Osteoblast (primary cell): ENCODE measurements around the gene TMEM271. TPM values are rescaled to one million over a fixed set of nuclear protein-coding genes. Genes with fewer than 3 reads are reported as not detected.

Experiments used
- DNase-seq: peaks from one replicate; pipeline ENCODE4 v3.0.0; 2011; ENCODE audit warnings: low spot score, mixed read lengths; ENCODE audit not compliant: insufficient read length; ENCODE audit errors: missing footprints
- H2AFZ ChIP-seq: 2 replicates; pipeline ENCODE4 v1.6.0; 2011; ENCODE audit warnings: mild to moderate bottlenecking, low read length
- H3K27ac ChIP-seq: 2 replicates; pipeline ENCODE4 v1.5.1; 2011; ENCODE audit warnings: mild to moderate bottlenecking, low read depth, low read length, moderate library complexity
- H3K27me3 ChIP-seq: 2 replicates; pipeline ENCODE4 v1.6.0; 2012; ENCODE audit warnings: mild to moderate bottlenecking, control low read depth, inconsistent platforms, low read length, moderate library complexity; ENCODE audit not compliant: insufficient read depth
- H3K36me3 ChIP-seq: 2 replicates; pipeline ENCODE4 v1.5.1; 2011; ENCODE audit warnings: mild to moderate bottlenecking, low read length, control low read depth, moderate library complexity; ENCODE audit not compliant: insufficient read depth
- H3K4me1 ChIP-seq: 2 replicates; pipeline ENCODE4 v1.5.1; 2011; ENCODE audit warnings: mild to moderate bottlenecking, low read length, control low read depth, moderate library complexity; ENCODE audit not compliant: insufficient read depth
- H3K4me2 ChIP-seq: 2 replicates; pipeline ENCODE4 v1.6.0; 2011; ENCODE audit warnings: mild to moderate bottlenecking, low read length; ENCODE audit not compliant: insufficient read depth
- H3K4me3 ChIP-seq: fragments of 200-600 bp; sonication (generic); 3 replicates; pipeline ENCODE4 v1.5.1; 2012; ENCODE audit warnings: mild to moderate bottlenecking, low read length, inconsistent platforms; ENCODE audit not compliant: insufficient read depth
- H3K79me2 ChIP-seq: 2 replicates; pipeline ENCODE4 v1.6.0; 2012; ENCODE audit warnings: mild to moderate bottlenecking, low read length, control low read depth, inconsistent platforms; ENCODE audit not compliant: insufficient read depth
- H3K9me3 ChIP-seq: 2 replicates; pipeline ENCODE4 v1.5.1; 2011; ENCODE audit warnings: low read depth, low read length, control low read depth
- H4K20me1 ChIP-seq: 2 replicates; pipeline ENCODE4 v1.6.0; 2012; ENCODE audit warnings: mild to moderate bottlenecking, low read length, control low read depth; ENCODE audit not compliant: insufficient read depth
- CTCF ChIP-seq: IDR thresholded peaks from 2 replicates; pipeline ENCODE4 v1.5.1; 2011; ENCODE audit warnings: mild to moderate bottlenecking, low read depth, low read length, moderate library complexity; ENCODE audit errors: extremely low read depth
- total RNA-seq: library from RNA; depleted of rRNA; stranded (reverse); fragments of >200 nt; gene quantifications from 2 replicates; pipeline ENCODE4 v1.2.3, GENCODE V29; 2012

Gene TMEM271
- total RNA-seq, 1 donor: not detected

GRCh38 chr4:608236-608635 is 32.1 kb upstream of the TMEM271 start:
- DNase-seq: no peak
- Histone ChIP-seq H3K9me3 (no peaks in the 10 kb centered on the region), H4K20me1 (no peaks in the 10 kb centered on the region), H3K27me3 (peaks cover 3% of the 10 kb centered on the region), H3K79me2 (no peaks in the 10 kb centered on the region), H3K4me1 (no peaks in the 10 kb centered on the region), H3K4me3 (no peak overlapping the region), H2AFZ (no peak overlapping the region), H3K27ac (no peak overlapping the region), H3K4me2 (no peak overlapping the region), H3K36me3 (no peaks in the 10 kb centered on the region)
- no peak for TF ChIP-seq CTCF

GRCh38 chr4:605702-606425 is 29.8 kb upstream of the TMEM271 start:
- no peaks in the 10 kb centered on the region for H3K4me1 ChIP-seq
- no peak overlapping the region for H3K27ac ChIP-seq
- no peaks in the 10 kb centered on the region for H4K20me1 ChIP-seq
- H2AFZ ChIP-seq: no peak overlapping the region
- H3K36me3 ChIP-seq: no peaks in the 10 kb centered on the region
- no peak overlapping the region for H3K4me2 ChIP-seq
- no peak for DNase-seq
- no peak for TF ChIP-seq CTCF
- H3K27me3 ChIP-seq: peaks cover 3% of the 10 kb centered on the region
- no peak overlapping the region for H3K4me3 ChIP-seq
- no peaks in the 10 kb centered on the region for H3K9me3 ChIP-seq
- H3K79me2 ChIP-seq: no peaks in the 10 kb centered on the region

- no peak overlapping the region for H2AFZ ChIP-seq
- no peak overlapping the region for H3K4me2 ChIP-seq
- no peaks in the 10 kb centered on the region for H3K9me3 ChIP-seq
- no peaks in the 10 kb centered on the region for H3K36me3 ChIP-seq
- peaks cover 3% of the 10 kb centered on the region for H3K27me3 ChIP-seq
- no peak for TF ChIP-seq CTCF
- no peaks in the 10 kb centered on the region for H3K4me1 ChIP-seq
- no peak overlapping the region for H3K4me3 ChIP-seq
- no peak overlapping the region for H3K27ac ChIP-seq
- no peak for DNase-seq
- no peaks in the 10 kb centered on the region for H4K20me1 ChIP-seq
- H3K79me2 ChIP-seq: no peaks in the 10 kb centered on the region
Measured at GRCh38 chr4:604131-604530, 28.0 kb upstream of the TMEM271 start.

GRCh38 chr4:602559-602942 is 26.5 kb upstream of the TMEM271 start:
- no peak overlapping the region for H3K27ac ChIP-seq
- H3K36me3 ChIP-seq: no peaks in the 10 kb centered on the region
- no peak overlapping the region for H2AFZ ChIP-seq
- no peak overlapping the region for H3K4me2 ChIP-seq
- no peaks in the 10 kb centered on the region for H3K79me2 ChIP-seq
- TF ChIP-seq CTCF: peak; percentile 50
- H3K4me3 ChIP-seq: no peak overlapping the region
- no peaks in the 10 kb centered on the region for H3K4me1 ChIP-seq
- H3K9me3 ChIP-seq: no peaks in the 10 kb centered on the region
- no peaks in the 10 kb centered on the region for H4K20me1 ChIP-seq
- peaks cover 8% of the 10 kb centered on the region for H3K27me3 ChIP-seq
- DNase-seq: no peak
